Skeletal muscle satellite cell (primary cell): ENCODE data around the gene ITGB2.
A peak's percentile ranks its signal among the peaks of the same experiment; 100 is the strongest.

ENCODE experiments used
- H3K27me3 ChIP-seq: 2 replicates; pipeline ENCODE4 v1.7.0; 2013; ENCODE audit warnings: low read length; ENCODE audit not compliant: control insufficient read depth, insufficient read depth
- H3K36me3 ChIP-seq: 2 replicates; pipeline ENCODE4 v1.7.0; 2013; ENCODE audit warnings: mild to moderate bottlenecking, control low read depth, low read length; ENCODE audit not compliant: insufficient read depth
- H3K4me1 ChIP-seq: 2 replicates; pipeline ENCODE4 v1.7.0; 2013; ENCODE audit warnings: low read length; ENCODE audit not compliant: control insufficient read depth, insufficient read depth
- H3K4me2 ChIP-seq: 2 replicates; pipeline ENCODE4 v1.7.0; 2013; ENCODE audit warnings: mild to moderate bottlenecking, low read length
- H3K4me3 ChIP-seq: 2 replicates; pipeline ENCODE4 v1.7.0; 2013; ENCODE audit warnings: low read length
- H3K9ac ChIP-seq: 2 replicates; pipeline ENCODE4 v1.7.0; 2013; ENCODE audit warnings: mild to moderate bottlenecking, low read depth, low read length, moderate library complexity
- H3K9me3 ChIP-seq: replicated peaks from 2 replicates; pipeline ENCODE4 v1.7.0; 2013; ENCODE audit warnings: mild to moderate bottlenecking, control low read depth, low read length

Gene ITGB2

GRCh38 chr21:44845418-44846223 is 75.1 kb downstream of the ITGB2 start:
- H3K4me3 ChIP-seq = peak overlapping the region; percentile 64
- H3K27me3 ChIP-seq = peaks cover 32% of the 10 kb centered on the region
- no peaks in the 10 kb centered on the region for H3K9me3 ChIP-seq
- peaks cover 21% of the 10 kb centered on the region for H3K36me3 ChIP-seq
- H3K4me1 ChIP-seq = peaks cover 25% of the 10 kb centered on the region
- peak overlapping the region; percentile 83 for H3K4me2 ChIP-seq
- H3K9ac ChIP-seq = peak overlapping the region; percentile 41

DNA sequence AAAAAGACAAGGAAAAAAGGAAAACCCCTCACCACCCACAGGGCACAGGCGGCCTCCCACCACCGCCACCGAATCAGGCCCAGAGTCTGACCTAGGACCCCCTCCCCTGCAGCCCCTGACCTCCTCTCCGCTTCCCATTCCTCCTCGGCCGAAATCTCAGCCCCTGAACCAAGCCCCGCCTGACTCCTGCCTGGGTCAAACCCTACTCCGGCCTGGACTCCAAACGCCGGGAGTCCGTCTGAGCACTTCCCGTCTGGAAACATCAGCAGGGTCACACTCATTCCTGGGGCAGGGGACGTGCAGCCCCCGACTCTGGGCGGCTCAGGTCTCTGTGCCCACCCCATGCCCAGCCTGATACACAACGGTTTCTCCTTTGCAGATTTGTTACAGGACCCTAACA is 76.4 kb downstream of the ITGB2 start:
- Histone ChIP-seq H3K4me1 (peaks cover 25% of the 10 kb centered on the region), H3K36me3 (peaks cover 8% of the 10 kb centered on the region), H3K27me3 (peaks cover 32% of the 10 kb centered on the region), H3K4me3 (no peak overlapping the region), H3K9ac (no peak overlapping the region), H3K9me3 (no peaks in the 10 kb centered on the region), H3K4me2 (no peak overlapping the region)

DNA sequence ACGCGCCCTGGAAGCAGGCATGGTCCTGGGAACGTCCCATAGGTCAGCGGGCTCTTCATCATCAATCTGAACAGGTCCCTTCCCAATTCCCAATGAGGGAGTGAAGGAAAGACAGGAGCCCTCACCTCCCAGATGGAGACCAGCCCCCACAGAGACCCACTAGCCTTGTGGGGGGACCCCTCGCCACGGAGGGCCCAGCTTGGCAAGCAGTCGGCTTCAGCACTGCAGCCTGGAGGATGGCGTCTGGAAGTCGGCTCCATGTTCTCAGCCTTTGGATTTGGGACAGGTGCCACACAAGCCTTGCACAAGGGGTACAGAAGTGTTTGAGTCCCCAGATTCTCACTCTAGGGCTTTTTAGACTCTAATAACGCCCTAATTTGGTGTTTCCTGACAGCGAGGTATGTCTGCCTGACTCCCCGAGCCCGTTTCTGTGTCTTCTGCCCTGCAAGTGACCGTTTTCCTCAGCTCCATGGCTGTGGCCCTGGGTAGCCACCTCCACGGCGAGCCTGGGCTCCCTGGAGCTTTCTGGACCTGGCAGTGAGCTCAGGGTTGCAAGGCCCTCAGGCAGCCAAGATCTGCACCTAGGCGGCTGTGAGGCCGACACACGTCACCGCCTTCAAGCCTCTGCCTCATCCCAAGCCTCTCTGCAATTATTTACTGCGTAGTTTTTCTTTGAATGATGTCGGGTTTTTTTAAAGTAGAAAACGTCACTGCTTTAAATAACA is 77.8 kb downstream of the ITGB2 start:
- Histone ChIP-seq H3K27me3 (peaks cover 32% of the 10 kb centered on the region), H3K4me2 (no peak overlapping the region), H3K36me3 (no peaks in the 10 kb centered on the region), H3K9me3 (no peaks in the 10 kb centered on the region), H3K4me3 (no peak overlapping the region), H3K4me1 (peaks cover 25% of the 10 kb centered on the region), H3K9ac (no peak overlapping the region)

GRCh38 chr21:44842087-44842486 is 78.6 kb downstream of the ITGB2 start:
- Histone ChIP-seq H3K4me1 (peaks cover 24% of the 10 kb centered on the region), H3K4me3 (no peak overlapping the region), H3K9ac (no peak overlapping the region), H3K4me2 (no peak overlapping the region), H3K9me3 (no peaks in the 10 kb centered on the region), H3K36me3 (no peaks in the 10 kb centered on the region), H3K27me3 (peaks cover 36% of the 10 kb centered on the region)

DNA sequence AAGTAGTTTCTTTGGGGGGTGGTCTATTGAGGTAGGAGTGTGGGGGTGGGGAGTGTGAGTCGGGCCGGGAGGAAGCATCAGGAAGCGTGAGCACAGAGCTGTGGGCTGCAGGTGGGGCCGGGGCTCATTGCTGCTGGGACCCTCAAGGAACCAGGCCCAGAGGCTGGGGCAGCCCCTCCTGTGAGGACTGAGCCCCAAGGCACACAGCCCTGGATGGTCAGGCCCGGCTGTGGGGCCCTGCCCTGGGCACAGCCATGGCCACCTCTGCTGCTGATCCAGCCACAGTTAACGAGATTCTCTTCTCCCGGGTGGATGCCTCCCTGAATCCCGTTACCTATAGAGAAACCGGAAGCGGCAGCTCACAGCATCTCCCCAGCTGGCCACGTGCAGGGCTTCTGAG is 79.9 kb downstream of the ITGB2 start:
- H3K9ac ChIP-seq = no peak overlapping the region
- peaks cover 19% of the 10 kb centered on the region for H3K4me1 ChIP-seq
- no peaks in the 10 kb centered on the region for H3K36me3 ChIP-seq
- no peak overlapping the region for H3K4me2 ChIP-seq
- H3K27me3 ChIP-seq = peaks cover 41% of the 10 kb centered on the region
- no peaks in the 10 kb centered on the region for H3K9me3 ChIP-seq
- no peak overlapping the region for H3K4me3 ChIP-seq

- Histone ChIP-seq H3K4me3 (no peak overlapping the region), H3K27me3 (peaks cover 40% of the 10 kb centered on the region), H3K9me3 (no peaks in the 10 kb centered on the region), H3K36me3 (no peaks in the 10 kb centered on the region), H3K4me2 (no peak overlapping the region), H3K9ac (no peak overlapping the region), H3K4me1 (peaks cover 14% of the 10 kb centered on the region)
Observed at GRCh38 chr21:44838951-44839350, 81.7 kb downstream of the ITGB2 start.

DNA sequence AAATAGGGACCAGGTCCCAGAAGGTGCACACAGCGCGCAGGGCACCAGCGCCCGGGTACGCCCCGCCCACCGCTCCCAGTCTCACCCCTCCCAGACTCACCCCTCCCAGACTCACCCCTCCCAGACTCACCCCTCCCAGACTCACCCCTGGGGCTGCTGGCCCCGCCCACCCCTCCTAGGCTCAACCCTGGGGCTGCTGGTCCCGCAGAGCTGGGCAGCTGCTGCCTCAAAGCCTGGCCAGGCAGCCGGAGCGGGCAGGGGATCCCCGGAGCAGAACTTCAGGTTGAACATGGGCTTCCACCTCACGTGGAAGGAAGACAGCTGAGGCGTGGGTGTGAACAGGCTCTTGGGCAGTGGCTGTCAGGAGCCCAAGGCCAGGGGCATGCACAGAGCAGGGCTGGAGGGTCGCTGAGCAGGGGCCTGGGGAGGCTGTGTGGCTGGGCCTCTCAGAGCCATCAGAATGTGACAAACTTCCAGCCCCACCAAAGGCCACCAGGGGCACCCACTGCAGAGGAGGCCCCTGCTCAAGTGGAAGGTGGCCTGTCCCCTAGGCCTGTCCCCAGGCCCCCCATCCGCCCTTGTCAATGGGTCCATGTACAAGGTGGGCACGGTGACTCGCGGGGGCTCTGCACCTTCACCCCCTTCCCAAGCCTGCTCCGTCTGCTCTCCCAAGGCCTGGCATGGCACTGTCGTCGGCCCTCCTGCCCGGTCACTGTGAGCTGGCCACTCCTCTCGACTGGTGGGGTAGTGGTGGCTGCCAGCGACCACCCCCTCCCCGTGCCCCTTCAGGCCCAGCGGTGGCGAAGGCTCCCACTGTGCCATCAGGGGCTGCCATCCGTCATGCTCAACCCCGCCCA is 82.4 kb downstream of the ITGB2 start:
- Histone ChIP-seq H3K4me2 (no peak overlapping the region), H3K9me3 (no peaks in the 10 kb centered on the region), H3K4me1 (peaks cover 14% of the 10 kb centered on the region), H3K9ac (no peak overlapping the region), H3K36me3 (no peaks in the 10 kb centered on the region), H3K4me3 (no peak overlapping the region), H3K27me3 (peaks cover 43% of the 10 kb centered on the region)

DNA sequence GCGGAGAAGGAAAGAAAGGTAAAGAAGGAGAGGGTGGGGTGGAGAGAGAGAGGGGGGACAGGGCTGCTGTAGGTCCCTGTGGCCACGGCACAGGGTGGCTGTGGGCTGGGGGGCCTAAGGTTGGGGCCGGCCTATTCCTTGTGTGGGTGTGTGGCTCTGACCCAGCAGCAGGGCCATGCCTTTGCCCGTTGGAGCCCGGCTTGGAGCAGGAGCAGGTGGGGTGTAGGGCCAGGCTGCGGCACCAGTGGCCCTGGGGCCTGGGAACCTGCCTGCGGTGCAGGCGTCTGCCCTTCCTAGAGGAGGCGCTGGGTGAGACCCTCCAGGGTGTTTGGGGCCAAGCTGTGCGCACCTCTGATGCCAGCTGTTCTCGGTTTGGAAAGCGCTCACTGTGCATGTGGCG is 83.2 kb downstream of the ITGB2 start:
- H3K9ac ChIP-seq = no peak overlapping the region
- peaks cover 14% of the 10 kb centered on the region for H3K4me1 ChIP-seq
- H3K9me3 ChIP-seq = no peaks in the 10 kb centered on the region
- no peak overlapping the region for H3K4me3 ChIP-seq
- H3K36me3 ChIP-seq = no peaks in the 10 kb centered on the region
- peak overlapping the region; percentile 70 for H3K4me2 ChIP-seq
- peaks cover 35% of the 10 kb centered on the region for H3K27me3 ChIP-seq

GRCh38 chr21:44836666-44837471 is 83.8 kb downstream of the ITGB2 start:
- no peak overlapping the region for H3K4me3 ChIP-seq
- H3K9ac ChIP-seq = no peak overlapping the region
- H3K27me3 ChIP-seq = peaks cover 29% of the 10 kb centered on the region
- peak overlapping the region; percentile 70 for H3K4me2 ChIP-seq
- H3K9me3 ChIP-seq = no peaks in the 10 kb centered on the region
- H3K4me1 ChIP-seq = peaks cover 14% of the 10 kb centered on the region
- no peaks in the 10 kb centered on the region for H3K36me3 ChIP-seq

DNA sequence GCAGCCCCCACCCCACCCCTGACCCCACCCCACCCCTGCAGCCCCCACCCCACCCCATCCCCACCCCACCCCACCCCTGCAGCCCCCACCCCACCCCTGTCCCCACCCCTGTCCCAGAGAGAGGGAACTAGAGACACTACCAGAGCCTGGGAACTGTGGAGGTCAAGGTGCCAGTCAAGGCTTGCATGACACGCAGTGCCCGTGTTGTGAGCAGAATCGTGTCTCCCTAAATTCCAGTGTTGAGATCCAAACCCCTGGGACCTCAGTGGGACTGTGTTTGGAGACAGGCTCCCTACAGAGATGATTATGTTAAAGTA is 84.4 kb downstream of the ITGB2 start:
- peak overlapping the region; percentile 70 for H3K4me2 ChIP-seq
- H3K36me3 ChIP-seq = no peaks in the 10 kb centered on the region
- no peak overlapping the region for H3K9ac ChIP-seq
- peaks cover 14% of the 10 kb centered on the region for H3K4me1 ChIP-seq
- H3K27me3 ChIP-seq = peaks cover 24% of the 10 kb centered on the region
- H3K4me3 ChIP-seq = no peak overlapping the region
- H3K9me3 ChIP-seq = no peaks in the 10 kb centered on the region
